Liver (tissue), 9 donors: Measurements from ENCODE around the gene CSN2. TPM values are rescaled to one million over a fixed set of nuclear protein-coding genes. Genes with fewer than 3 reads are reported as not detected.

ENCODE experiments used
- DNase-seq: peaks from one replicate; pipeline ENCODE4 v3.0.0-alpha.2; 2017; ENCODE audit warnings: low spot score
- H3K27ac ChIP-seq, 2 donors: one replicate each; pipeline ENCODE4 v1.7.0; 2013; ENCODE audit warnings: inconsistent platforms in 2 of 2, low read length in 2 of 2, control low read depth in 1 of 2, low read depth in 1 of 2, mild to moderate bottlenecking in 1 of 2
- H3K27me3 ChIP-seq, 4 donors: one replicate each; pipeline versions ENCODE4 v1.6.1 to v1.7.0; 2013; ENCODE audit warnings: low read length in 3 of 4, inconsistent platforms in 1 of 4, mild to moderate bottlenecking in 1 of 4, moderate library complexity in 1 of 4; ENCODE audit not compliant: control insufficient read depth in 4 of 4, insufficient read depth in 4 of 4
- H3K36me3 ChIP-seq, 4 donors: one replicate each; pipeline versions ENCODE4 v1.6.1 to v1.7.0; 2013; ENCODE audit warnings: low read length in 3 of 4, mild to moderate bottlenecking in 3 of 4, low read depth in 1 of 4, moderate library complexity in 1 of 4; ENCODE audit not compliant: control insufficient read depth in 4 of 4, insufficient read depth in 3 of 4
- H3K4me1 ChIP-seq, 4 donors: one replicate each; pipeline versions ENCODE4 v1.6.1 to v1.7.0; 2013; ENCODE audit warnings: low read length in 3 of 4, mild to moderate bottlenecking in 3 of 4, moderate library complexity in 1 of 4; ENCODE audit not compliant: control insufficient read depth in 4 of 4, insufficient read depth in 4 of 4
- H3K4me3 ChIP-seq, 3 donors: one replicate each; pipeline versions ENCODE4 v1.6.1 to v1.7.0; 2013; ENCODE audit warnings: low read length in 3 of 3, control low read depth in 1 of 3, low read depth in 1 of 3, mild to moderate bottlenecking in 1 of 3
- H3K9ac ChIP-seq, 2 donors: one replicate each; pipeline ENCODE4 v1.7.0; 2013; ENCODE audit warnings: low read length in 2 of 2, mild to moderate bottlenecking in 2 of 2, moderate library complexity in 2 of 2, control low read depth in 1 of 2, low read depth in 1 of 2
- H3K9me3 ChIP-seq, 4 donors: one replicate each; pipeline versions ENCODE4 v1.6.1 to v1.7.0; 2013; ENCODE audit warnings: low read length in 3 of 4; ENCODE audit not compliant: control insufficient read depth in 4 of 4
- CTCF ChIP-seq: fragments of 150-350 bp; IDR thresholded peaks from 2 replicates; pipeline ENCODE4 v1.5.1; 2017; ENCODE audit warnings: improper control_type of control experiment, low read depth, low read length; ENCODE audit not compliant: missing input control
- EGR1 ChIP-seq, 2 donors: IDR thresholded peaks; 2 replicates each; pipeline ENCODE4 v1.6.1; 2016 to 2018; ENCODE audit warnings: antibody characterized with exemption in 2 of 2, low read depth in 2 of 2
- FOXA1 ChIP-seq: IDR thresholded peaks from 2 replicates; pipeline ENCODE4 v1.6.1; 2016; ENCODE audit warnings: antibody characterized with exemption
- FOXA2 ChIP-seq: IDR thresholded peaks from 2 replicates; pipeline ENCODE4 v1.6.1; 2016; ENCODE audit warnings: antibody characterized with exemption
- GABPA ChIP-seq, 2 donors: IDR thresholded peaks in 1 of 2; conservative IDR thresholded peaks in 1 of 2; 2 replicates each; pipeline ENCODE4 v1.6.1; 2016; ENCODE audit warnings: antibody characterized with exemption in 2 of 2, mild to moderate bottlenecking in 1 of 2, moderate library complexity in 1 of 2
- HNF4A ChIP-seq, 2 donors: conservative IDR thresholded peaks; 2 replicates each; pipeline ENCODE4 v1.6.1; 2016; ENCODE audit warnings: antibody characterized with exemption in 2 of 2, mild to moderate bottlenecking in 2 of 2
- HNF4G ChIP-seq: IDR thresholded peaks from 2 replicates; pipeline ENCODE4 v1.6.1; 2016; ENCODE audit warnings: antibody characterized with exemption
- JUND ChIP-seq, 2 donors: IDR thresholded peaks; 2 replicates each; pipeline ENCODE4 v1.6.1; 2016; ENCODE audit warnings: antibody characterized with exemption in 2 of 2
- MAX ChIP-seq: IDR thresholded peaks from 2 replicates; pipeline ENCODE4 v1.6.1; 2016; ENCODE audit warnings: antibody characterized with exemption
- NR2F2 ChIP-seq: IDR thresholded peaks from 2 replicates; pipeline ENCODE4 v1.6.1; 2016; ENCODE audit warnings: antibody characterized with exemption
- RAD21 ChIP-seq, 2 donors: IDR thresholded peaks; 2 replicates each; pipeline ENCODE4 v1.6.1; 2016; ENCODE audit warnings: antibody characterized with exemption in 2 of 2, mild to moderate bottlenecking in 2 of 2
- RXRA ChIP-seq, 2 donors: IDR thresholded peaks; 2 replicates each; pipeline ENCODE4 v1.6.1; 2017 to 2018; ENCODE audit warnings: antibody characterized with exemption in 2 of 2, mild to moderate bottlenecking in 1 of 2
- SP1 ChIP-seq: IDR thresholded peaks from 2 replicates; pipeline ENCODE4 v1.6.1; 2018; ENCODE audit warnings: antibody characterized with exemption, mild to moderate bottlenecking
- TAF1 ChIP-seq: conservative IDR thresholded peaks from 2 replicates; pipeline ENCODE4 v1.6.1; 2016; ENCODE audit warnings: antibody characterized with exemption, mild to moderate bottlenecking
- YY1 ChIP-seq: IDR thresholded peaks from 2 replicates; pipeline ENCODE4 v1.6.1; 2016; ENCODE audit warnings: antibody characterized with exemption, mild to moderate bottlenecking
- WGBS: extraction: QIAGEN DNeasy Blood & Tissue Kit; methylation state at CpG from one replicate; pipeline ENCODE4 v1.1.7; 2013; 5-methylcytosine and 5-hydroxymethylcytosine counted together
- polyA plus RNA-seq, 2 donors: library from polyadenylated mRNA; stranded (reverse) in 1 of 2; unstranded in 1 of 2; fragments of 200-250 nt in 1 of 2; fragments of >200 nt in 1 of 2; fragmentation: Nextera tagmentation in 1 of 2; extraction: Ambion mirVana in 1 of 2; gene quantifications; one replicate each; pipeline versions ENCODE4 v1.2.1 to v1.2.3, GENCODE V29; 2013 to 2015
- total RNA-seq, 2 donors: library from RNA; depleted of rRNA; stranded (reverse); fragments of >200 nt; gene quantifications; one replicate each; pipeline ENCODE4 v1.2.3, GENCODE V29; 2014
- TF ChIP-seq, protein P1 (sequence below): IDR thresholded peaks from 2 replicates; pipeline ENCODE4 v1.6.1; 2016; ENCODE audit warnings: antibody characterized with exemption, mild to moderate bottlenecking
- TF ChIP-seq, protein P2 (sequence below): IDR thresholded peaks from 2 replicates; pipeline ENCODE4 v1.6.1; 2016; ENCODE audit warnings: antibody characterized with exemption
- TF ChIP-seq, protein P3 (sequence below): IDR thresholded peaks from 2 replicates; pipeline ENCODE4 v1.6.1; 2016; ENCODE audit warnings: antibody characterized with exemption
- donor health status: healthy.
- donor health status: healthy.
- donor health status: healthy.
- donor health status: healthy.
- donor health status: healthy.

Gene CSN2
- not detected for total RNA-seq
- not detected for polyA plus RNA-seq

DNA sequence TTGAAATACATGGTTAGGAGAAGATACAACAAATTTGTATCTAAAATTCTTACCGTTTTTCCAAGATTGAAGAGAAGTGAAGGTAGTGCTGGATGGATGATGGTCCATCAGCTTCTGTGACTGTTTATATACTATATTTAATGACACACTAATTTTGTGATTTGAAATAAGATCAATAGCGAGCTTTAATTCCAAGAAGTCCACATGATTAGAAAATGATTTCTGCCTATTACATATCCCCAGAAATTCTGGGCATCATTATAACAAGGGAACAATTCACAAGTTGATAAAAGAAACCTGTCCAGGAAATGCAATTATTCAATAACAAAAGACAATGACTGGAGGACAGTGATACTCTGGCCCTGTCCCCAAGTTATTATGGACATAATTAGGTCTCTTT, at the start of gene CSN2:
Gene CSN2, minus strand, starts transcription at position 101 of the 400 bp plus-strand sequence. CDS start 4,733 bp downstream, outside the sequence.
- H3K9me3 ChIP-seq: no peaks in the 10 kb centered on the region
- H3K4me1 ChIP-seq: no peaks in the 10 kb centered on the region
- 86% methylated on average over 2 of the region's 2 CpGs for WGBS
- H3K27ac ChIP-seq: no peak within 1 kb of the TSS
- no peaks in the 10 kb centered on the region for H3K36me3 ChIP-seq
- H3K4me3 ChIP-seq: no peak within 1 kb of the TSS
- no peak for TF ChIP-seq TAF1
- no peak for TF ChIP-seq HNF4G
- no peak for TF ChIP-seq FOXA2
- TF ChIP-seq RXRA (IDR thresholded peaks at IDR 0.05): no peak
- TF ChIP-seq YY1: no peak
- TF ChIP-seq, protein P1, sequence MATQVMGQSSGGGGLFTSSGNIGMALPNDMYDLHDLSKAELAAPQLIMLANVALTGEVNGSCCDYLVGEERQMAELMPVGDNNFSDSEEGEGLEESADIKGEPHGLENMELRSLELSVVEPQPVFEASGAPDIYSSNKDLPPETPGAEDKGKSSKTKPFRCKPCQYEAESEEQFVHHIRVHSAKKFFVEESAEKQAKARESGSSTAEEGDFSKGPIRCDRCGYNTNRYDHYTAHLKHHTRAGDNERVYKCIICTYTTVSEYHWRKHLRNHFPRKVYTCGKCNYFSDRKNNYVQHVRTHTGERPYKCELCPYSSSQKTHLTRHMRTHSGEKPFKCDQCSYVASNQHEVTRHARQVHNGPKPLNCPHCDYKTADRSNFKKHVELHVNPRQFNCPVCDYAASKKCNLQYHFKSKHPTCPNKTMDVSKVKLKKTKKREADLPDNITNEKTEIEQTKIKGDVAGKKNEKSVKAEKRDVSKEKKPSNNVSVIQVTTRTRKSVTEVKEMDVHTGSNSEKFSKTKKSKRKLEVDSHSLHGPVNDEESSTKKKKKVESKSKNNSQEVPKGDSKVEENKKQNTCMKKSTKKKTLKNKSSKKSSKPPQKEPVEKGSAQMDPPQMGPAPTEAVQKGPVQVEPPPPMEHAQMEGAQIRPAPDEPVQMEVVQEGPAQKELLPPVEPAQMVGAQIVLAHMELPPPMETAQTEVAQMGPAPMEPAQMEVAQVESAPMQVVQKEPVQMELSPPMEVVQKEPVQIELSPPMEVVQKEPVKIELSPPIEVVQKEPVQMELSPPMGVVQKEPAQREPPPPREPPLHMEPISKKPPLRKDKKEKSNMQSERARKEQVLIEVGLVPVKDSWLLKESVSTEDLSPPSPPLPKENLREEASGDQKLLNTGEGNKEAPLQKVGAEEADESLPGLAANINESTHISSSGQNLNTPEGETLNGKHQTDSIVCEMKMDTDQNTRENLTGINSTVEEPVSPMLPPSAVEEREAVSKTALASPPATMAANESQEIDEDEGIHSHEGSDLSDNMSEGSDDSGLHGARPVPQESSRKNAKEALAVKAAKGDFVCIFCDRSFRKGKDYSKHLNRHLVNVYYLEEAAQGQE: no peak
- TF ChIP-seq NR2F2: no peak
- no peak for TF ChIP-seq HNF4A (conservative IDR thresholded peaks at IDR 0.05)
- TF ChIP-seq, protein P2, sequence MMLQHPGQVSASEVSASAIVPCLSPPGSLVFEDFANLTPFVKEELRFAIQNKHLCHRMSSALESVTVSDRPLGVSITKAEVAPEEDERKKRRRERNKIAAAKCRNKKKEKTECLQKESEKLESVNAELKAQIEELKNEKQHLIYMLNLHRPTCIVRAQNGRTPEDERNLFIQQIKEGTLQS: no peak
- H3K27me3 ChIP-seq: no peaks in the 10 kb centered on the region
- DNase-seq: no peak
- H3K9ac ChIP-seq: no peak within 1 kb of the TSS

DNA sequence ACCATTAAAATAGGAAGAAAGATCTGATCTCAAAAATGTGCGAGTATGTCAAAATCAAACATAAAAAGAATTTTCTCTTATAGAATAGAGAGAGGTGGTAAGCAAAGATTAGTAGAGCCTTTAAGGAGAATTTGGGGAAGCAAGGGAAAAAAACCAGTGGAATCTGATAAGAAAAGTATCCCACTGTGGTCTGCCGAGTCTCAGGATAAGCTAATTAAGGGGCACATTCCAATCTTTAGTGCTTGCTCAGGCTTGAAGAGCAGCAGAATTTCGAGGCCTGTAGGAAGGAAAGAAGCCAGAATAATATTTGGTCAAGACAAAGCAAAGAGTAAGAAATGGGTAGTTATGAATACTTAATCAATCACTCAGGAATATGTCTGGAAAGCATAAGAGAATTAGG, 43.2 kb upstream of the CSN2 start:
- no peak for DNase-seq

More for the DNA sequence above, 43.2 kb upstream of the CSN2 start:
- Histone ChIP-seq H3K9me3 (peaks cover 0 to 3% (median 0%) of the 10 kb centered on the region in 4 donors), H3K9ac (no peak overlapping the region), H3K36me3 (no peaks in the 10 kb centered on the region), H3K4me1 (no peaks in the 10 kb centered on the region), H3K4me3 (no peak overlapping the region), H3K27me3 (no peaks in the 10 kb centered on the region), H3K27ac (no peak overlapping the region)
- TF ChIP-seq TAF1: no peak
- no peak for TF ChIP-seq MAX
- no peak for TF ChIP-seq RAD21 (IDR thresholded peaks at IDR 0.05)
- TF ChIP-seq EGR1 (IDR thresholded peaks at IDR 0.05; ENCODE audit: low read depth in 2 of 2): no peak
- TF ChIP-seq YY1: no peak
- no peak for TF ChIP-seq GABPA (IDR thresholded peaks at IDR 0.05 in 1 of 2, conservative IDR thresholded peaks at IDR 0.05 in 1 of 2)
- TF ChIP-seq SP1: no peak
- no peak for TF ChIP-seq HNF4G
- no peak for TF ChIP-seq RXRA (IDR thresholded peaks at IDR 0.05)
- TF ChIP-seq, protein P1: no peak
- no peak for TF ChIP-seq JUND (IDR thresholded peaks at IDR 0.05)
- TF ChIP-seq, protein P3, sequence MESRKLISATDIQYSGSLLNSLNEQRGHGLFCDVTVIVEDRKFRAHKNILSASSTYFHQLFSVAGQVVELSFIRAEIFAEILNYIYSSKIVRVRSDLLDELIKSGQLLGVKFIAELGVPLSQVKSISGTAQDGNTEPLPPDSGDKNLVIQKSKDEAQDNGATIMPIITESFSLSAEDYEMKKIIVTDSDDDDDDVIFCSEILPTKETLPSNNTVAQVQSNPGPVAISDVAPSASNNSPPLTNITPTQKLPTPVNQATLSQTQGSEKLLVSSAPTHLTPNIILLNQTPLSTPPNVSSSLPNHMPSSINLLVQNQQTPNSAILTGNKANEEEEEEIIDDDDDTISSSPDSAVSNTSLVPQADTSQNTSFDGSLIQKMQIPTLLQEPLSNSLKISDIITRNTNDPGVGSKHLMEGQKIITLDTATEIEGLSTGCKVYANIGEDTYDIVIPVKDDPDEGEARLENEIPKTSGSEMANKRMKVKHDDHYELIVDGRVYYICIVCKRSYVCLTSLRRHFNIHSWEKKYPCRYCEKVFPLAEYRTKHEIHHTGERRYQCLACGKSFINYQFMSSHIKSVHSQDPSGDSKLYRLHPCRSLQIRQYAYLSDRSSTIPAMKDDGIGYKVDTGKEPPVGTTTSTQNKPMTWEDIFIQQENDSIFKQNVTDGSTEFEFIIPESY: no peak
- TF ChIP-seq FOXA1: no peak
- TF ChIP-seq CTCF: no peak
- no peak for TF ChIP-seq FOXA2
- no peak for TF ChIP-seq NR2F2
- TF ChIP-seq HNF4A (conservative IDR thresholded peaks at IDR 0.05): no peak
- TF ChIP-seq, protein P2: no peak
- WGBS: 69% methylated on average over 3 of the region's 3 CpGs
